IPS-18c (cell line): ENCODE results near the gene PHAX.
"Not testable (repeated sequence)": the region's sequence is repeated elsewhere in the genome, so short reads cannot be mapped to it uniquely, and the experiment has no call there.

Experiments
- H3K4me3 ChIP-seq: 2 replicates; pipeline ENCODE4 v1.7.0; 2013; ENCODE audit warnings: low read depth, mild to moderate bottlenecking, low read length, moderate library complexity; ENCODE audit not compliant: insufficient read depth
- H3K9me3 ChIP-seq: one replicate; pipeline ENCODE4 v1.6.1; 2013; ENCODE audit warnings: mild to moderate bottlenecking, low read length, moderate library complexity; ENCODE audit not compliant: control insufficient read depth, insufficient read depth

PHAX gene

DNA sequence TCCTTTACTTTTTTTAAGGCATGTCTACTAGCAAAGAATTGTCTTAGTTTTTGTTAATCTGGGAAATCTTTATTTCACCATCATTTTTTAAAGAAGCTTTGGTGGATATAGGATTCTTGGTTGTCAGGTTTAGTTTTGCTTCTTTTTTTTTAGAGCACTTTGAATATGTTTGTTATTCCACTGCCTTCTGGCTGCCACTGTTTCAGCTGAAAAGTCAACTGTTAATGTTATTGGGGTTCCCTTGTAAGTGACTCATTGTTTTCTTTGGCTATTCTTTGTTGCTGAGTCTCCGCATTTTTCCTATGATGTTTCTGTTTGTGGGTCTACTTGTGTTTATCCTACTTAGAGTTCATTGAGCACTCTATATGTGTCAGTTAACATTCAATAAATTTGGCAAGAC is 44.4 kb downstream of the PHAX start:
- H3K9me3 ChIP-seq, result no peaks in the 10 kb centered on the region
- no peak overlapping the region for H3K4me3 ChIP-seq

DNA sequence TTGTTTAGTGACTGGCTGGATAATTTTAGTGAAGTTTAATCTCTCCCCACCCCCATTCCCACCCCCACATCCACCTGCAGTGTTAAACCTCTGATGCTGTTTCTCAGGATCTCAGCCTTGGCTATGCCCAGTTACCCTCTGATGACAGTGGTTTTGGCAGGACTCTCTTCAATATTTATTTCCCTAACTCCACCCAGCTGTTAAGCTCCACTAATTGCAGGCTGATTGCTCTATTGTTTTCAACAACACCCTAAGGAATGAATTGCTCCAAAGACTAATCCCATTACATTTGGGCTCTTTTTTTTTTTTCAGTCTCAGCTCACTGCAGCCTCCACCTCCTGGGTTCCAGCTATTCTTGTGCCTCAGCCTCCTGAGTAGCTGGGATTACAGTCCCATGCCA is 46.3 kb downstream of the PHAX start:
- Histone ChIP-seq H3K9me3 (no peaks in the 10 kb centered on the region), H3K4me3 (no peak overlapping the region)

DNA sequence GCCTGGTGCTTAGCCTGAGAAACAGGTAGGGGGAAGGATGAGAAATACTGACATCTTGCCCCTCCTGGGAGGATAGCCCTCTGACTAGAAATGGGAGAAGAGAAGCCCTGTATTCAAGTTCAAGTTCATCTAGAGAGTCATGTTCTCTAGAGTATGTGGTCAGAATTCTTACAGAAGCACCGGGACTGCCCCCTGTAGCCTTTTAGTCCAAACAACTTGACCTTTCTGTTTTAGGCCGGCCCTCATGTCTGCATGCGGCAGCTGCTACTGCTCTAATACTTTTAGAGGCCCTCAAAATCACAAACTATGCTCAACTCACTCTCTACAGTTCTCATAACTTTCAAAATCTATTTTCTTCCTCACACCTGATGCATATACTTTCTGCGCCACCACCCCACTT is 47.7 kb downstream of the PHAX start:
- H3K9me3 ChIP-seq, result no peaks in the 10 kb centered on the region
- no peak overlapping the region for H3K4me3 ChIP-seq

DNA sequence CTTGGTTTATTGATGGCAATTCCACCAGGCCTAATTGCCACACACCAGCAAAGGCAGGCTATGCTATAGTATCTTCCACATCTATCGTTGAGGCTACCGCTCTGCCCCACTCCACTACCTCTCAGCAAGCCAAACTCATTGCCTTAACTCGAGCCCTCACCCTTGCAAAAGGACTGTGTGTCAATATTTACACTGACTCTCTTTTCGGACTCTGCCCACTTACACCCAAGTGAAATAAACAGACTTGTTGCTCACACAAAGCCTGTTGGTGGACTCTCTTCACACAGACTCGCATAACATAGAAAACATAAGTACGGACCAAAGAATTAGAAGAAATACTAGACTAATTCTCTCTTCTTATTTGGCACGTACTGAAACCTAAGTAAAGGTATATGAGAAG is 48.3 kb downstream of the PHAX start:
- H3K9me3 ChIP-seq, result not testable (repeated sequence)

DNA sequence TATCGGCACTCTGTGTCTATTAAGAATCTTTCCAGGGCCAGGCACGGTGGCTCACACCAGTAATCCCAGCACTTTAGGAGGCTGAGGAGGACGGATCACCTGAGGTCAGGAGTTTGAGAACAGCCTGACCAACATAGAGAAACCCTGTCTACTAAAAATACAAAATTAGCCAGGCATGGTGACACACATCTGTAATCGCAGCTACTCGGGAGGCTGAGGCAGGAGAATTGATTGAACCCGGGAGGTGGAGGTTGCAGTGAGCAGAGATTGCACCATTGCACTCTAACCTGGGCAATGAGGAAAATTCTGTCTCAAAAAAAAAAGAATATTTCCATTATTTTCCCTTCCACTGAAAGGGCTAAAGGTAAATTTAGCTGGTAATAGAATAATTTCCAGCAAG is 49.0 kb downstream of the PHAX start:
- H3K4me3 ChIP-seq, H3K9me3 ChIP-seq: not testable (repeated sequence)

More for the DNA sequence above, 48.3 kb downstream of the PHAX start:
- H3K4me3 ChIP-seq, result not testable (repeated sequence)

GRCh38 chr5:126650463-126650862 is 49.7 kb downstream of the PHAX start:
- no peaks in the 10 kb centered on the region for H3K9me3 ChIP-seq
- no peak overlapping the region for H3K4me3 ChIP-seq

GRCh38 chr5:126651013-126651577 is 50.3 kb downstream of the PHAX start:
- Histone ChIP-seq H3K4me3 (no peak overlapping the region), H3K9me3 (no peaks in the 10 kb centered on the region)

DNA sequence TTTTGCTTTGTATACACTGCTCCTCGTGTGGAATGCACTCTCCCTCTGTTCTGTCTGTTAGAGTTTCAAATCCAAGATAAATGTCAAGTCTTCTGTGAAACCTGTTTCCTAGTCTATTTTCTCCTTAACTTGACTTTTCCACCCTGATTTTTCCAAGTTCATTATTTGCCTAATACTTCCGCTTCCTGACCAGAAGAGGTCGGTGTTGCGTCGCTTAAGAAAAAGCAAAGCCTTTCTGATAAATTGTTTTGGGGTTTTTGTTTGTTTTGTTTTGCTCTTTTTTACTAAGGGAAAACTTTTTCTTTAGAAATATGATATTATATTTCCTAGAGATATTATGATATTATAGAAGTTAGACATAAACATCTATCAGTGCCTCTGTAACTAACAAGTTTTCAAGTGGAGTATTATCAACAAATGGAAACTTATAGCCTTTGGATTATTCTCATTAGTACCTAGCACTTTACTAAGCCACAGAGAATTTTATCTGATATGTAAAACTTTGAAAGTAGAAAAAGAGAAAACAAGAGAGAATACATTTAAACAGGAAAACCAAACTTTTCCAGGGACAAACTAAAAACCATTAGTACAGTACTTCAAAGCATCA is 55.8 kb downstream of the PHAX start:
- Histone ChIP-seq H3K9me3 (no peaks in the 10 kb centered on the region), H3K4me3 (no peak overlapping the region)

- Histone ChIP-seq H3K9me3 (no peaks in the 10 kb centered on the region), H3K4me3 (no peak overlapping the region)
These were observed 57.8 kb downstream of the PHAX start for GRCh38 chr5:126658561-126658960.

DNA sequence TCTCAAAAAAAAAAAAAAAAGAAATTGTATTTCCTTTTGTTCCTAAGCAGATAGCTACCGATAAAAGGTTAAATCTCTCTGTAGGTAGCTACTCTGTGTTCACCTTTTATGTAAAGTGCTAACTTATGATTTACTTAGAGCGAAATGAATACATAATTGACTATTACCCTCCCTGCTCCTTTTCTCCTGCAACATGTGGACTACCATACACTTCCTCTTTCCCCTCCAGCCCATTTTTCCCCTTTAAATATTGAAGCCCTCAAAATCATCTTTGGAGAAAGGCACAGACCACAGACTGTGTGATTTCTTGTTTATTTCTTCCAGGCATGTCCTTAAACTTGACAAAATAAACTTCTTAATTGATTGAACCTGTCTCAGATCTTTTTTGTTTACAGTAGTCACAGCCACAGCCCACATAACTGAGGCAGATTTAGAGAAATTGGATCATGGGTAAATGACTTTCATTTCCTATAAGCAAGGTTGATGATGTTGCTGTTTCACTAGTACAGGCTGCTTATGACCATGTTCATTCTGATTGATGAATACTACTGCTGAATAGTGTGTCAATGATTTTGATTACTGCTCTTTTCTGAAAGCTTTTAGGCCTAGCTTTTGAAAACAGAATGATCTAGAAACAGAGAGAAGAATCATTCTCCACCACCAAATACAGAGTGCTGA is 59.2 kb downstream of the PHAX start:
- no peak overlapping the region for H3K4me3 ChIP-seq
- no peaks in the 10 kb centered on the region for H3K9me3 ChIP-seq

DNA sequence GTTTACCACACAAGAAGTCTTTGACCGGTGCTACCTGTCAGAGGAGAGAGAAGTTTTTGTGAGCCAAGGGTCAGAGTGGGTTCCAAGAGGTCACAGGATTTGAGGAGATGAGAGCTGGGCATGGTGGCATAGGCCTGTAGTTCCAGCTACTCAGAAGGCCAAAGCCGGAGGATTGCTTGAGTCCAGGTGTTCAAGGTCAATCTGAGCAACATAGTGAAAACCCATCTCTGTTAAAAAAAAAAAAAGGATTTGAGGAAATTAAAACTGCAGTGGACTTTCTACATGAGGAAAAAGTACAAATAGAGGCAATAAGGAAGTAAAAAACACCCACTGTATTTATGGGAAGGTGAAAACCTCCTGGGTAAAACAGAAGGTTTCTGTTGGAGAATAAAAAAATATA is 63.8 kb downstream of the PHAX start:
- Histone ChIP-seq H3K9me3 (no peaks in the 10 kb centered on the region), H3K4me3 (no peak overlapping the region)

- not testable (repeated sequence) for H3K4me3 ChIP-seq, H3K9me3 ChIP-seq
These were observed 69.4 kb downstream of the PHAX start for GRCh38 chr5:126670109-126670508.

DNA sequence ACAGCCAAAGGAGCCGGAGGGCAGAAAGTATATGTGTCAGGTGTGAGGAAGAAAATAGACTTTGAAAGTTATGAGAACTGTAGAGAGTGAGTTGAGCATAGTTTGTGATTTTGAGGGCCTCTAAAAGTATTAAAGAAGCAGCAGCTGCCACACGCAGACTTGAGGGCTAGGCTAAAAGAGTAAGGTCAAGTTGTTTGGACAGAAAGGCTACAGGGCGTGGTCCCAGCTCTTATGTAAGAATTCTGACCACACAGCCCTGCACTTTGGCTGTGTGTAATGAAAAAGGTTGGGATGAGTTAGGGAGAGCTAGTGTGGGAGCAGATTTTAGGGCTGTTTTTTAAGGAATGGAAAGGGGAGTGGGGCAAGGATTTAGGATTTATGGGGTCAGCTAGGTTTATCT is 70.9 kb downstream of the PHAX start:
- not testable (repeated sequence) for H3K9me3 ChIP-seq, H3K4me3 ChIP-seq

DNA sequence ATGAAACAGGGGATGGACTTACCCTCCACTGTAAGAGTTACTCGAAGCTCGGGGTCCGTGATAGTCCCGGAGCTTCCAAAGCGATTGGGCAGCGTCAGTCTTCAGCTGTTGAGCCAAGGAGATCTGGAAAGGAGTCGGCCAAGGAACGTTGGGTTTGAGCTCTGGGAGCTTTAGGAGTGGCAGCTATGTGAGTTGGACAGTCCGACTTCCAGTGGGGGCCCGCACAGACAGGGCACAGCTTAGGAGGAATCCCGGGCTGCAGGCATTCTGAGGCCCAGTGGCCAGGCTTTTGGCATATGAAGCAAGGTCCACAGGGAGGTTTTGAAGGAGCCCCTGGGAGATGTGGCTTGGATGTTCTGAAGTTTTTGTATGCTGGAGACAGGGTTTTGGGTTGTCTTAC is 72.7 kb downstream of the PHAX start:
- H3K4me3 ChIP-seq, result no peak overlapping the region
- H3K9me3 ChIP-seq, result no peaks in the 10 kb centered on the region

DNA sequence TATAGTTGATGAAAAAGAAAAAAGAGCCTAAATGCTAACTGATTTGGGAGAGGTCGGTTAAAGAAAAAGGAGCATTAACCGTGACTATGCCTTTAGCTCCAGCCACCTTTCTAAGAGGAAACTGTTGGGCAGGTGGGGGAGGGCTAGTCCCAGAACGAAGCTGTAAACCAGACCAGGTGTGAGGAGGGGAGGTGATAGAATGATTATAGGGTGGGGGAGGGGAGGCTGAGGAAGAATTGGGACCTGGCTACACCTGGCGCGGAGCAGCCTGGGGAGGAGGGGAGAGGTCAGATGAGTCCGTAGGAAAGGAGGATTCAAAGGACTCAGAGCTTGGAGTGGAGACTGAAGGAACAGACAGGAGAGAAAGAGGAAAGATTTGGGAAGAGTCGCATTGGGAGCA is 73.4 kb downstream of the PHAX start:
- Histone ChIP-seq H3K4me3 (no peak overlapping the region), H3K9me3 (no peaks in the 10 kb centered on the region)

DNA sequence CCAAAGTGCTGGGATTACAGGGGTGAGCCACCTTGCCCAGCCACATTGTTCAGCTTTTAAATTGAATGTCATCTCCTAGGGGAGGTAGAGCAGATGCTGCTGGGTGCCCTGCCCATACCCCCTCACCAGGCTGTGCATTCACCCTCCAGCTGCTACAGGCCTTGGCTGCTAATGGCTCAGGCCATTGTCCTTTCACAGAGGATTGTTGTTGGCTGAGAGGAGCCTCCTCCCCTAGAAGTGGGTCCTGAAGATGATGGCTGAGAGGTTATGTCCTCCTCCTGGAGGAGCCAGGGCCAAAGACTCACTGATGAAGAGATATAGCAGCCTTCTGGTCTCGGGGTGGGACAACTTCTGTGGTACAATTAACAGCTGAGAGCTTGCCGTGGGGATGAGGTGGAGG is 74.6 kb downstream of the PHAX start:
- Histone ChIP-seq H3K4me3 (no peak overlapping the region), H3K9me3 (no peaks in the 10 kb centered on the region)

GRCh38 chr5:126676195-126676624 is 75.5 kb downstream of the PHAX start:
- Histone ChIP-seq H3K9me3 (no peaks in the 10 kb centered on the region), H3K4me3 (no peak overlapping the region)
